ENCODE results near the gene BICRA.
"Not testable (repeated sequence)": the region's sequence is repeated elsewhere in the genome, so short reads cannot be mapped to it uniquely, and the experiment has no call there.

The BICRA gene

DNA sequence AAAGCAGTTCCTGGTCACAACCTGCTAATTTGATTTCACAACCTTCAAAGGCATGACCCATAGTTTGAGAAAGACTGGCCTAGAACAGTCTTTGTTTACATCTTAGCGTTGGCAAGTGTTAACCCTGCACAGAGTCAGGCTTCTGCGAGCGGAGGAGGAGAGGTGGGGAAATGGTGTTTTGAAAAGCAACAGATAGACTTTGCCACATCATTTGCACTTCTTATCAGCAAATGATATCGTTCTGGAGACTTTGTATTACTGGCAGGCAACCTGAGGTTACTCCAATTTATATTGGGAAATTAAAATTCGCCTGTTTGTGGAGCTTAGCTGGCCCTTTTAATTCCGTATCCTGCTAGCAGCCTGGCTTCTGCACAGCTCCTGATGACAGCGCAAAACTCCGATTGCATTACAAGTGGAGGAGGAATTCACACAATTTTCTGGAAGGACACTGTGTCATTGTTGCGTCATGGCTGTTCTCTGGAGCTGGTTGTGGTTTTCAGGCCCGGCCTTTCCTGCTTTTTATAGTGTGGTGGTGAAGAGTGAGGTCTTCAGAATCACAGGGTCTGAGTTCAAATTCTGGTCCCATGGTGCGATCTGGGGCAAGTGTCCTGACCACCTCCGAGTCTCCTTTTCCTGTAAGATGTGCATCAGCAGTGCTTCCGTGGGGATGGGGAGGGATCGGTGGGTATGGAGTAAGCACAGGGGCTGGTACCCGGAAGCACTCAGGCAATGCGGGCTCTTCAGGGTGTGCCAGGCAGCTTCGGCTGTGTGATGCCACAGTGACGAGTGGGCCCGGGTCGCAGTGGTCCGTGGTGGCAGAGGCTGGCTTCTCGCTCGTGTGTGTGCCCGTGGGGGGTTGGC, 55.2 kb downstream of the BICRA start:
- ATAC-seq = peak; percentile 84
- TF ChIP-seq ESRRG (CRISPR knock-in tag; IDR thresholded peaks at IDR 0.05) = no peak
- no peak for TF ChIP-seq OSR1 (CRISPR knock-in tag; IDR thresholded peaks at IDR 0.05)
- no peak for TF ChIP-seq ZFP30 (CRISPR knock-in tag; IDR thresholded peaks at IDR 0.05)
- TF ChIP-seq ZNF70 (CRISPR knock-in tag; IDR thresholded peaks at IDR 0.05) = no peak
- no peak for TF ChIP-seq GLIS3 (CRISPR knock-in tag; IDR thresholded peaks at IDR 0.05)
- no peak for TF ChIP-seq ZNF8 (CRISPR knock-in tag; IDR thresholded peaks at IDR 0.05)
- no peak for TF ChIP-seq TCF4 (CRISPR knock-in tag; IDR thresholded peaks at IDR 0.05; ENCODE audit: borderline replicate concordance)
- TF ChIP-seq, protein P1, sequence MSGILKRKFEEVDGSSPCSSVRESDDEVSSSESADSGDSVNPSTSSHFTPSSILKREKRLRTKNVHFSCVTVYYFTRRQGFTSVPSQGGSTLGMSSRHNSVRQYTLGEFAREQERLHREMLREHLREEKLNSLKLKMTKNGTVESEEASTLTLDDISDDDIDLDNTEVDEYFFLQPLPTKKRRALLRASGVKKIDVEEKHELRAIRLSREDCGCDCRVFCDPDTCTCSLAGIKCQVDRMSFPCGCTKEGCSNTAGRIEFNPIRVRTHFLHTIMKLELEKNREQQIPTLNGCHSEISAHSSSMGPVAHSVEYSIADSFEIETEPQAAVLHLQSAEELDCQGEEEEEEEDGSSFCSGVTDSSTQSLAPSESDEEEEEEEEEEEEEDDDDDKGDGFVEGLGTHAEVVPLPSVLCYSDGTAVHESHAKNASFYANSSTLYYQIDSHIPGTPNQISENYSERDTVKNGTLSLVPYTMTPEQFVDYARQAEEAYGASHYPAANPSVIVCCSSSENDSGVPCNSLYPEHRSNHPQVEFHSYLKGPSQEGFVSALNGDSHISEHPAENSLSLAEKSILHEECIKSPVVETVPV (CRISPR knock-in tag; IDR thresholded peaks at IDR 0.05) = no peak
- TF ChIP-seq, protein P2, sequence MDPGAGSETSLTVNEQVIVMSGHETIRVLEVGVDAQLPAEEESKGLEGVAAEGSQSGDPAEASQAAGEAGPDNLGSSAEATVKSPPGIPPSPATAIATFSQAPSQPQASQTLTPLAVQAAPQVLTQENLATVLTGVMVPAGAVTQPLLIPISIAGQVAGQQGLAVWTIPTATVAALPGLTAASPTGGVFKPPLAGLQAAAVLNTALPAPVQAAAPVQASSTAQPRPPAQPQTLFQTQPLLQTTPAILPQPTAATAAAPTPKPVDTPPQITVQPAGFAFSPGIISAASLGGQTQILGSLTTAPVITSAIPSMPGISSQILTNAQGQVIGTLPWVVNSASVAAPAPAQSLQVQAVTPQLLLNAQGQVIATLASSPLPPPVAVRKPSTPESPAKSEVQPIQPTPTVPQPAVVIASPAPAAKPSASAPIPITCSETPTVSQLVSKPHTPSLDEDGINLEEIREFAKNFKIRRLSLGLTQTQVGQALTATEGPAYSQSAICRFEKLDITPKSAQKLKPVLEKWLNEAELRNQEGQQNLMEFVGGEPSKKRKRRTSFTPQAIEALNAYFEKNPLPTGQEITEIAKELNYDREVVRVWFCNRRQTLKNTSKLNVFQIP (CRISPR knock-in tag; IDR thresholded peaks at IDR 0.05; ENCODE audit: borderline replicate concordance, low read depth) = no peak
- TF ChIP-seq ISL1 (CRISPR knock-in tag; IDR thresholded peaks at IDR 0.05) = no peak
- no peak for TF ChIP-seq ZNF565 (CRISPR knock-in tag; conservative IDR thresholded peaks at IDR 0.05; ENCODE audit: low read depth)
- no peak for TF ChIP-seq PPARA (CRISPR knock-in tag; IDR thresholded peaks at IDR 0.05; ENCODE audit: borderline replicate concordance)
- no peak for TF ChIP-seq ARNTL (CRISPR knock-in tag; IDR thresholded peaks at IDR 0.05; ENCODE audit: borderline replicate concordance, low read depth)
- no peak; the same call in 1 of the 2 replicates for TF ChIP-seq TOX (CRISPR knock-in tag; IDR thresholded peaks at IDR 0.05; ENCODE audit: borderline replicate concordance)
- no peak for TF ChIP-seq RARB (CRISPR knock-in tag; IDR thresholded peaks at IDR 0.05)
- TF ChIP-seq, protein P3, sequence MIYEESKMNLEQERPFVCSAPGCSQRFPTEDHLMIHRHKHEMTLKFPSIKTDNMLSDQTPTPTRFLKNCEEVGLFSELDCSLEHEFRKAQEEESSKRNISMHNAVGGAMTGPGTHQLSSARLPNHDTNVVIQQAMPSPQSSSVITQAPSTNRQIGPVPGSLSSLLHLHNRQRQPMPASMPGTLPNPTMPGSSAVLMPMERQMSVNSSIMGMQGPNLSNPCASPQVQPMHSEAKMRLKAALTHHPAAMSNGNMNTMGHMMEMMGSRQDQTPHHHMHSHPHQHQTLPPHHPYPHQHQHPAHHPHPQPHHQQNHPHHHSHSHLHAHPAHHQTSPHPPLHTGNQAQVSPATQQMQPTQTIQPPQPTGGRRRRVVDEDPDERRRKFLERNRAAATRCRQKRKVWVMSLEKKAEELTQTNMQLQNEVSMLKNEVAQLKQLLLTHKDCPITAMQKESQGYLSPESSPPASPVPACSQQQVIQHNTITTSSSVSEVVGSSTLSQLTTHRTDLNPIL (CRISPR knock-in tag; IDR thresholded peaks at IDR 0.05; ENCODE audit: low read depth) = no peak
- no peak for TF ChIP-seq CSDC2 (CRISPR knock-in tag; IDR thresholded peaks at IDR 0.05)
- no peak for TF ChIP-seq ZFP3 (CRISPR knock-in tag; IDR thresholded peaks at IDR 0.05)
- TF ChIP-seq BACH2 (CRISPR knock-in tag; IDR thresholded peaks at IDR 0.05; ENCODE audit: borderline replicate concordance) = no peak
- TF ChIP-seq, protein P4, sequence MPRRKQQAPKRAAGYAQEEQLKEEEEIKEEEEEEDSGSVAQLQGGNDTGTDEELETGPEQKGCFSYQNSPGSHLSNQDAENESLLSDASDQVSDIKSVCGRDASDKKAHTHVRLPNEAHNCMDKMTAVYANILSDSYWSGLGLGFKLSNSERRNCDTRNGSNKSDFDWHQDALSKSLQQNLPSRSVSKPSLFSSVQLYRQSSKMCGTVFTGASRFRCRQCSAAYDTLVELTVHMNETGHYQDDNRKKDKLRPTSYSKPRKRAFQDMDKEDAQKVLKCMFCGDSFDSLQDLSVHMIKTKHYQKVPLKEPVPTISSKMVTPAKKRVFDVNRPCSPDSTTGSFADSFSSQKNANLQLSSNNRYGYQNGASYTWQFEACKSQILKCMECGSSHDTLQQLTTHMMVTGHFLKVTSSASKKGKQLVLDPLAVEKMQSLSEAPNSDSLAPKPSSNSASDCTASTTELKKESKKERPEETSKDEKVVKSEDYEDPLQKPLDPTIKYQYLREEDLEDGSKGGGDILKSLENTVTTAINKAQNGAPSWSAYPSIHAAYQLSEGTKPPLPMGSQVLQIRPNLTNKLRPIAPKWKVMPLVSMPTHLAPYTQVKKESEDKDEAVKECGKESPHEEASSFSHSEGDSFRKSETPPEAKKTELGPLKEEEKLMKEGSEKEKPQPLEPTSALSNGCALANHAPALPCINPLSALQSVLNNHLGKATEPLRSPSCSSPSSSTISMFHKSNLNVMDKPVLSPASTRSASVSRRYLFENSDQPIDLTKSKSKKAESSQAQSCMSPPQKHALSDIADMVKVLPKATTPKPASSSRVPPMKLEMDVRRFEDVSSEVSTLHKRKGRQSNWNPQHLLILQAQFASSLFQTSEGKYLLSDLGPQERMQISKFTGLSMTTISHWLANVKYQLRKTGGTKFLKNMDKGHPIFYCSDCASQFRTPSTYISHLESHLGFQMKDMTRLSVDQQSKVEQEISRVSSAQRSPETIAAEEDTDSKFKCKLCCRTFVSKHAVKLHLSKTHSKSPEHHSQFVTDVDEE (CRISPR knock-in tag; IDR thresholded peaks at IDR 0.05) = no peak

DNA sequence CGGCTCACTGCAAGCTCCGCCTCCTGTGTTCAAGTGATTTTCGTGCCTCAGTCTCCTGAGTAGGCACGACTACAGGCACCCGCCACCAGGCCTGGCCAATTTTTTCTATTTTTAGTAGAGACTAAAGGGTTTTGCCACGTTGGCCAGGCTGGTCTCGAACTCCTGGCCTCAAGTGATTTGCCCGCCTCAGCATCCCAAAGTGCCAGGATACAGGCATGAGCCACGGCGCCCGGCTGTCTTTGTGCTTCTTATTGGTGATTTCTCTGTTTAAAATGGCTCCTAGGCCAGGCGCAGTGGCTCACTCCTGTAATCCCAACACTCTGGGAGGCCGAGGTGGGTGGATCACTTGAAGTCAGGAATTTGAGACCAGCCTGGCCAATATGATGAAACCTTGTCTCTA, 59.6 kb downstream of the BICRA start:
- not testable (repeated sequence) for ATAC-seq

DNA sequence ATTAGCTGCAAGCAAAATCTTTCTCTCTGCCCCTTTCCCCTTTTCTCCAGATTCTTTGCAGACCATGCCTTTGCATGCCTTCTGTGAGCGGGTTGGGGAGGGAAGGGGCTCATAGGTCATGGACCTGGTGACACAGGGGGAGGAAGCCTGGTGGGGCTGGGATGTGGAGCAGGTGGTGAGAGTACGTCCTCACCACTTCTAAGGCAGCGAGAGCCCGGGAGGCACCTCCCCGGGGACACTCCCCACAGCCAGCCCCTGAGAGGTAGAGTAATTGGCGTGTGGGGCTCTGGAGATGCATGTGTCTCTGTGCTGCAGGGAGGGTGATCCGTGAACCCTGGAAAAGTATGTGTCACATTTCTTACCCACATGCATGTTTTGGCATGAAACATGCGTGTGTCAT, 61.8 kb downstream of the BICRA start:
- no peak for ATAC-seq
- TF ChIP-seq ZNF565 (CRISPR knock-in tag; conservative IDR thresholded peaks at IDR 0.05; ENCODE audit: low read depth) (no peak), ARNTL (CRISPR knock-in tag; IDR thresholded peaks at IDR 0.05; ENCODE audit: borderline replicate concordance, low read depth) (no peak), ZNF8 (CRISPR knock-in tag; IDR thresholded peaks at IDR 0.05) (no peak), TCF4 (CRISPR knock-in tag; IDR thresholded peaks at IDR 0.05; ENCODE audit: borderline replicate concordance) (no peak), ZFP3 (CRISPR knock-in tag; IDR thresholded peaks at IDR 0.05) (no peak), ZC3H10 (CRISPR knock-in tag; IDR thresholded peaks at IDR 0.05) (no peak), TOX (CRISPR knock-in tag; IDR thresholded peaks at IDR 0.05; ENCODE audit: borderline replicate concordance) (no peak), ZNF70 (CRISPR knock-in tag; IDR thresholded peaks at IDR 0.05) (no peak), PPARA (CRISPR knock-in tag; IDR thresholded peaks at IDR 0.05; ENCODE audit: borderline replicate concordance) (no peak), CSDC2 (CRISPR knock-in tag; IDR thresholded peaks at IDR 0.05) (no peak), ESRRG (CRISPR knock-in tag; IDR thresholded peaks at IDR 0.05) (no peak), OSR1 (CRISPR knock-in tag; IDR thresholded peaks at IDR 0.05) (no peak), RARB (CRISPR knock-in tag; IDR thresholded peaks at IDR 0.05) (no peak)
- TF ChIP-seq, protein P3 (CRISPR knock-in tag; IDR thresholded peaks at IDR 0.05; ENCODE audit: low read depth) = no peak
- TF ChIP-seq, protein P1 (CRISPR knock-in tag; IDR thresholded peaks at IDR 0.05) = no peak
- TF ChIP-seq, protein P4 (CRISPR knock-in tag; IDR thresholded peaks at IDR 0.05) = no peak

All from SK-N-SH treated with all-trans-retinoic acid at 6 μM for 48 hours (cell line).